NCI-H524 (cell line): Measurements from ENCODE around the gene WDHD1.
"Not testable (repeated sequence)": the region's sequence is repeated elsewhere in the genome, so short reads cannot be mapped to it uniquely, and the experiment has no call there.

Experiments
- DNase-seq, 2 experiments: peaks; one replicate each; lab custom pipeline; 2025; lab: John Stamatoyannopoulos, UW

WDHD1 gene

DNA sequence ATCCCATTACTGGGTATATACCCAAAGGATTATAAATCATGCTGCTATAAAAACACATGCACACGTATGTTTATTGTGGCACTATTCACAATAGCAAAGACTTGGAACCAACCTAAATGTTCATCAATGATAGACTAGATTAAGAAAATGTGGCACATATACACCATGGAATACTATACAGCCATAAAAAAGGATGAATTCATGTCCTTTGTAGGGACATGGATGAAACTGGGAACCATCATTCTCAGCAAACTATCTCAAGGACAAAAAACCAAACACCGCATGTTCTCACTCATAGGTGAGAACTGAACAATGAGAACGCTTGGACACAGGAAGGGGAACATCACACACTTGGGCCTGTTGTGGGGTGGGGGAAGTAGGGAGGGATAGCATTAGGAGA is 73.3 kb downstream of the WDHD1 start:
- DNase-seq, result not testable (repeated sequence)

DNA sequence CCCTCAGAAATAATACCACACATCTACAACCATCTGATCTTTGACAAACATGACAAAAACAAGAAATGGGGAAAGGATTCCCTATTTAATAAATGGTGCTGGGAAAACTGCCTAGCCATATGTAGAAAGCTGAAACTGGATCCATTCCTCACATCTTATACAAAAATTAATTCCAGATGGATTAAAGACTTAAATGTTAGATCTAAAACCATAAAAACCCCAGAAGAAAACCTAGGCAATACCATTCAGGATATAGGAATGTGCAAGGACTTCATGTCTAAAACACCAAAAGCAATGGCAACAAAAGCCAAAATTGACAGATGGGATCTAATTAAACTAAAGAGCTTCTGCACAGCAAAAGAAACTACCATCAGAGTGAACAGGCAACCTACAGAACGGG is 74.1 kb downstream of the WDHD1 start:
- not testable (repeated sequence) for DNase-seq

DNA sequence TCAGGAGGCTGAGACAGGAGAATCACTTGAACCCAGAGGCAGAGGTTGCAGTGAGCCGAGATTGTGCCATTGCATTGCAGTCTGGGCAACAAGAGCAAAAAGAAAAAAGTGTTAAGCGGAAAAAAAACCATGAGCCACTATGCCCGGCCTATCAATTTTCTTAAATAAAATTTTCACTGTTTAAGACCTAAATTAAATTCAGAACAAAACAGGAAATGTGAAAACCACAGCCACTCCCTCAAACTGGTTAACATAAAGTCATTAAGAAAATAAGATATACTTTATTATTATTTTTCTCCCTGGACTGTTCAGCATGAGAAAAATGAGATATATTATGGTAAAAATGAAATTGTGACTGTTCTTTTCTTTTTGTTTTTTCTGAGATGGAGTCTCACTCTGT is 79.7 kb downstream of the WDHD1 start:
- no peak for DNase-seq

DNA sequence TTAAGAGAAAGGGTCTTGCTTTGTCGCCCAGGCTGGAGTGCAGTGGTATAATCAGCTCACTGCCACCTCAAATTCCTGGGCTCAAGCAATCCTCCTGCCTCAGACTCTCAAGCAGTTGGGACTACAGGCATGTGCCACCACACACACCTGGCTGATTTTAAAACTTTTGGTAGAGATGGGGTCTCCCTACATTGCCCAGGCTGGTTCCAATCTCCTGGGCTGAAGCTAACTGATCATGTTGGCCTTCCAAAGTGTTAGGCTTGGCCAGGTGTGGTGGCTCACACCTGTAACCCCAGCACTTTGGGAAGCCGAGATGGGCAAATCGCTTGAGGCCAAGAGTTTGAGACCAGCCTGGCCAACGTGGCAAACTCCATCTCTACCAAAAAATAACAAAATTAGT is 80.4 kb downstream of the WDHD1 start:
- DNase-seq, result no peak

DNA sequence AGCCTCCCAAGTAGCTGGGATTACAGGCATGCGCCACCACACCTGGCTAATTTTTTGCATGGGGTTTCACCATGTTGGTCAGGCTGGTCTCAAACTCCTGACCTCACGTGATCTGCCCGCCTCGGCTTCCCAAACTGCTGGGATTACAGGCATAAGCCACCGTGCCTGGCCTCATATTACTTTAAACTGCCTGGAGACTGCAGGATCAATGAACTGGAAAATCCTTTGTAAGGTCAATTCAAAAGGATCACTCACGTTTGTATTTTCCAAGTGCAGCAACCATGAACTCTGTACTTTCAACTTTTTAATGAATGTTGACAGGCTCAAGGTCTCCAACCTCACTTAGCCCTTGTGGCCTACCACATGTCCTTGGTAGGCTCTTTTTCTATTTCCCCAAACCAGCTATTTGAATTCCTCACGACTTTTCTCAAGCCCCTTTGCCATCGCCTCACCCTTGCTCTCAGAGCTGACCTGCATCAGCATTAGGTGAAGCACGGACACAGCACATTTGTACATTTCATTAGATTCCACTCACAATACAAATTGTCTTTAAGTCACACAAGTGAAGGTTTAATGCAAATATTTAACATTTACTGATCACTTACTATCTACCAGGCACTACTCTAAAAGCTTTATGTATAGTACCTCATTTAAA is 82.0 kb downstream of the WDHD1 start:
- DNase-seq, result no peak

DNA sequence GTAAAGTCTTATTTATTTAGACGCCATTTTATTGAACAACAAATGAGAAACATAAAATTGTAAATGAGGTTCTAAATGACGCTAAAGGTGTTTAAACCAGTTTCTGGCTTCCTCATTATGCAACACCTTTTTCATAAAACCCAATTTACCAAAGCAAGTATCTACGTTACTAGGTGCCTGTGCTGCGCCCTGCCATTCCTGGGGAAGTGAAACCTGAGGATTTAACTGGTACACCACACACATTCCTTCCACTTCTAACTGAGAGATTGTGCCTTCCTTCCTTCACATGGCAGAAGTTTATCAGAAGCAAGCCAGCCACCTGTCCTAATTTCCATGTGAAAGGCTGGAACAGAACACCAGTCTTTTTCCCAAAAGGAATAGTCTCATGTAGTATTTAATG is 84.0 kb downstream of the WDHD1 start:
- DNase-seq, result no peak

DNA sequence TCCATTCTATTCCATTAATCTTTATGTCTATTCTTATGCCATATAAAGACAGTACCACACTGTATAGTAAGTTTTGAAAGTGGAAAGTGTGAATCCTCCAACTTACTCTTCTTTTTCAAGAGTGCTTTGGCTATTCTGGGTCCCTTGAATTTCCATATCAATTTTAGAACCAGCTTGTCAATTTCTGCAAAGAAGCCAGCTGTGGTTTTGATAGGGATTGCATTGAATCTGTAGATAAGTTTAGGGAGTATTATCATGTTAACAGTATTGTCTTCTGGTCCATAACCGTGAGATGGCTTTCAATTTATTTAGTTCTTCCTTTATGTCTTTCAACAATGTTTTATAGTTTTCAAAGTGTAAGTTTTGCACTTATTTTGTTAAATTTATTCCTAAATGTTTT is 90.1 kb downstream of the WDHD1 start:
- no peak for DNase-seq

DNA sequence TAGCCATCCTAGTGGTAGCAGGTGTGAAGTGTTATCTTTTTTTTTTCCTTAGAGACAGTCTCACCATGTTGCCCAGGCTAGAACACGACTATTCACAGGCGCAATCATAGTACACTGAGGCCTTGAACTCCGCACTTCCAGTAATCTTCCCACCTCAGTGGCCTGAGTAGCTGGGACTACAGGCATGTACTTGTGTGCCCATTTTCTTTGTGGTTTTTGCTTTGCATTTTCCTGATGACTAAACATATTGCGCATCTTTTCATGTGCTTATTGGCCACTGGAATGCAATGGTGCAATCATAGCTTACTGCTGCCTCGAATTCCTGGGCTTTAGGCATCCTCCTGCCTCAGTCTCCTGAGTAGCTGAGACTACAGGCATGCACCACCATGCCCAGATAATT is 90.9 kb downstream of the WDHD1 start:
- no peak for DNase-seq

DNA sequence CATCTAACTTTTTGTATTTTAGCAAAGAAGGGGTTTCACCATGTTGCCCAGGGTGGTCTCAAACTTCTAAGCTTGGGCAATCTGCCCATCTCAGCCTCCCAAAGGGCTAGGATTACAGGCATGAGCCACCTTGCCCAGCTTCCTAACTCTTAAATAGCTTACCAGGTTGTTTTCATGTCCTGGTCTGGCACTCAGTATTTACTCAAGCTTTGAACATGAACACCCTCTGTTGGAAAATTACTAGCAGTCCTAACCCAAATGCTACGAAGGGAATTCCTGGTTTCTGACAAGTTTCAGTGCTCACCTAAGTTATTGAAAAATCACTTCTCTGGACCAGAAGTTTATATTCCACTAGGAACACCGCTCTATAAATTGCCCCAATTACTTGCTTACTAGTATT is 91.8 kb downstream of the WDHD1 start:
- DNase-seq, result no peak

DNA sequence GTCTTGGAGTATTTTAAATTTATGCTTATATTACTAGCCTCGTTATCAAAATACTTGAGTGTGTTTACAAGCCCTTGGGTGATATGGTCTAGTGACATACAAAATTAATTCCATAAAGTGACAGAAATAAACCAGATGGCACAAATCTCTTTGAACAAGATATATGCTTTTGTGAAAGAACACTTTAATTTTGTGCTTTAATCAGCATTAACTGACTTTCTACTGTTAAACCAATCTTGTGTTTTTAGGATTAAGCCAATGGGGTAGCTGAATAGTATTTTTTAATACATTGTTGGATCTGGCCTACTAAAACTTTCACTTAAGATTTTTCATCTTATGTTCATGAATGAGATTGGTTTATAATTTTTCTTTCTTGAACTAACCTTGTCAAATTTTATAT is 93.9 kb downstream of the WDHD1 start:
- DNase-seq, result no peak

DNA sequence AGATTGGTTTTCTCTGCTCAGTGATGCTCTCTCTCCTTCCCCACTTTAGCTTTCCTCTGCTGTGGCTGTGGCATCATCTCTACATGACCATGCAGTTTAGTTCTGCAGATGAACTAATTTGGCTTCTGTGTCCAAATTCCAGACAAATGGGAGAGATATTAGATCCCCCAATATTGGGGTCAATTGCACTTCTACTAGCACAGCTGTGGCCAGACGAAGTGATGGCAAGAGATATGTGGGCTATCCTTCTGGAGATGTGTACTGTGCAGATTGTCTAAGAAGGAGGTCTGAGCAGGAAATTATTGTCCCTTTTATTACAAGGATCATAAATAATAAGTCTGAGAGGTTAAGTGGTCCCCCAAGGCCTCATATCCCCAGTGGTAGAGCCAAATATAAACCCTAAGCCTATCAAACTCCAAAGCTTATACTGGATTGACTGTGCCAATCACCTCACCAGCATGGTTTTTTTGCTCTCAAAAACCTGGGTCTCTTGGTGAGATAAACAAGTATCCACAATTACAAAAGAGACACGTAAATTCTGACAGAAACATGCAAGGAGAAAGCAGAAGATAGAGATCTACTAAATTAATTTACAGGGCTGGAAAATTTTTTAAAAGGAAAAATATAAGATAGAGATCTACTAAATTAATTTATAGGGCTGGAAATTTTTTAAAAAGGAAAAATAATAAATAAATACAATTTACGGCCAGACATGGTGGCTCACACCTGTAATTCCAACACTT is 95.1 kb downstream of the WDHD1 start:
- DNase-seq, result no peak

DNA sequence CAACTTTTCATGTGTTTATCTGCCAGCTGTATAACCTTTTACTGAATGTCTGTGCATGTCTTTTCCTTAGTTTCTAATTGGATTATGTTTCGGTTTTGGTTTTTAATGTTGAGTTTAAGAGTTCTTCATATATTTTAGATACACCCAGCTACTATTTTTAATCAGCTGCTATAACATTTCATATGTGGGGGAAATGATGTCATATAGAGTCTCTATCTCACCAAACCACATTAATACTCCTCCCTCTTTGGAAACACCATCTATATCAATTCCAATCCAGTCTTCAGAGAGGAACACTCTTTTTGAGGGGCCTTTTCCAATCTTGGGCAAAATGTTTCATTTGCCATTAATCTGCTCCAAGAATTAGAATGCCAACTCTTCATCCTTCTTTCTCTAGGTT is 95.8 kb downstream of the WDHD1 start:
- no peak for DNase-seq

DNA sequence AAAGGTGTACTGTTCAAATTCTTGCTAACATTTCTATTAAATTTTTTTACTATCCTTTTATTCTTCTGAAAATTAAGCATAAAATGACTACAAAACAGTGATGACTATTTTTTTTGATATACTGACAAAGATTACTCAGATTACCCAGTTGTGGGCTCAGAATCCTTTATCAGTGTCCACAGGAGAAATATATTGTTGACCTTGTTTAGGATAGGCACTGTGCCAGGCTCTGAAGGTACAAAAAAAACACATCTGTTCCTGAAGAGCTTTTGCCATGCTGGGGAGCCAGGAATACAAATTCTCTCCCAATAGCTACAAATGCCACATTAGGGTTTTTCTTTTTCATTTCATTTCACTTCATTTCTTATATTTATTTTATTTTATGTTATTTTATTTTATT is 97.3 kb downstream of the WDHD1 start:
- DNase-seq, result no peak

DNA sequence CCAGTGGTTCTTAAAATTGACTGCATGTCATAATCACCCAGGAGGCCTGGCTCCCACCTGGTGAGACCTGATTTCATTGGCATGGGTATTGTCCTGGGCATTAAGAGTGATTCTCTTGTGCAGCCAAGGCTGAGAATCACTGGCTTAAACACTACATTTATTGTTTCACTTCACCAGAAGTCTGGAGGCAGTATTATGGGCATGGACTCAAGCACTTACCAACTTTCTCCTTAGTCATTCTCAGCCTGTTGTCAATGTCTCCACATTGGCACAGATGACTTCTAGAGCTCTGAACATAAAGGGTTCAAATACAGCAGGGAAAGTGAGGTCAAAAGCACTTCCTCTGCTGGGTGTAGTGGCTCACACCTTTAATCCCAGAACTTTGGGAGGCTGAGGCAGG is 98.7 kb downstream of the WDHD1 start:
- no peak for DNase-seq

DNA sequence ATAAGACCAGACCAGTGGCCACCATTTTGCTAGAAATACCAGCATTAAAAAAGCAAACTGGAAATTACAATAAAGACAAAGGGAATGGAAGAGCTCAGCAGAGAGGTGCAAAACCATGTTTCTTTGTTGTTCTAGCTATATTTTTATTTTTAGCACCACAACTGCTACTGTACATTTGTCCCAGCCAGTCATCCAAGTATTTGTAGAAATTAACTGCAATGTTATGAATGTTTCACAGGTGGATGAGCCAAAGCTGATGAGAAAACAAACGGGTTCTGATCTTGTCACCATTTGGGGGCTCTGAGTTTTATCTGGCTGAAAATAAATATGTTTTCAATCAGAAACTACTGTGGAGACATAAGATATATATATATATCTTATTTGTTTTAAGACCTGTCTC is 99.3 kb downstream of the WDHD1 start:
- no peak for DNase-seq

DNA sequence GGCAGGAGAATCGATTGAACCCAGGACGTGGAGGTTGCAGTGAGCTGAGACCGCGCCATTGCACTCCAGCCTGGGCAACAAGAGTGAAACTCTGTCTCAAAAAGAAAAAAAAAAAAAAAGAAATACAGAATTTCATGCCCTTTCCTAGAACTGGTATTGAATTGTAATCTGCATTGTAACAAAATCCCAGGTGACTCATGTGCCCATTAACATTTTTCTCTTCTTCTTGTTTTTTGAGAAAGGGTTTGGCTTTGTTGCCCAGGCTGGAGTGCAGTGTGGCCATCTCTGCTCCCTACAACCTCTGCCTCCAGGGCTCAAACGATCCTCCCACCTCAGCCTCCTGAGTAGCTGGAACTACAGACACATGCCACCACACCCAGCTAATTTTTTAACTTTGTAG is 100.3 kb downstream of the WDHD1 start:
- not testable (repeated sequence) for DNase-seq

DNA sequence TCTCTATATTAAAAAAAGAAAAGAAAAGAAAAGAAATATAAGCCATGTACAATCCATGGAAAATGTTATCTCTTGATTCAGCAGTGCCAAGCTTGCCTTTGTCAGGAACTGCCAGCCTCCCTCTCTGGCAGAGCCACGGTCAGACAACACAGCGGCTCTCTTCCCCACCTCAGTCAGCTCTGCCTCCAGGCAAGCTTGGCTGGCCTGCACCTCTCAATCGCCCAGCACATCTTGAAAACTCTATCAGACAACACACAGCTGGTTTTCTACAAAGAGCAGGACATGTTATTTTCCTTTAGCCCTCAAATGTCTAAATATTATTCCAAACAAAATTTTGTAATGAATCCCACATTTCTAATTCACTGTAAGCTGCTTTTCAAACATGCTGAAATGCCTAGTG is 104.3 kb downstream of the WDHD1 start:
- DNase-seq, result no peak

DNA sequence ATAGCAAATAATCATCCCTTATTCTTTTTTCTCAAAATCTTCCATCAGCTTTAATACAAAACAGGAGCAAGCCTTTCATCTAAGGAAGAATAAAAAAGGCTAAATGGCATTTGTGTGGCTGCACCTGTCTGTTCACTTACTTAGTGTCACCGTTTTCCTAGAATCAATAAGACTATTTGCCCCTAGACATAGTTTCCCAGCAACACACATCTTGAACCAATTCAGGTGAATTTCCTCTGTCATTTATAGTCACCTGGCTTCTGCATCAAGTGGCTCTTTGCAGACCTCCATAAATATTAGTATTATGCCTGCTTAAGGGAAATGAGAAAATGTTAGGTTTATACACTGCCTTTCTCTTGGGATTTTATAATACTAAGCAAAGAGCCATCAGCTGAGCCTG is 106.8 kb downstream of the WDHD1 start:
- no peak for DNase-seq

DNA sequence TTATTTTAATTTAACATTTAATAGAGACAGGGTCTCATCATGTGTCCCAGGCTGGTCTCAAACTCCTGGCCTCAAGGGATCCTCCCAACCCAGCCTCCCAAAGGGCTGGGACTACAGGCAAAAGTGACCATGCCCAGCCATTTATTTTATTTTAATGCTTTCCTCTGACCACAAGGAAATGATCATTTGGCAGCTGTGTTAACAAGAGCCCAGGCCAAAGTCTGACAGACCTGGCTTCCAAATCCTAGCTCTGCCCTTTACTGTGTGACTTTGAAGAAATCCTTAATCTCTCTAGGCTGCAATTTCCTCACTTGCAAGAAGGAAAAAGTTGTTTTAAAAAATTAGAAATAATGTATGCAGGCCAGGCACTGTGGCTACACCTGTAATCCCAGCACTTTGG is 107.6 kb downstream of the WDHD1 start:
- no peak for DNase-seq

DNA sequence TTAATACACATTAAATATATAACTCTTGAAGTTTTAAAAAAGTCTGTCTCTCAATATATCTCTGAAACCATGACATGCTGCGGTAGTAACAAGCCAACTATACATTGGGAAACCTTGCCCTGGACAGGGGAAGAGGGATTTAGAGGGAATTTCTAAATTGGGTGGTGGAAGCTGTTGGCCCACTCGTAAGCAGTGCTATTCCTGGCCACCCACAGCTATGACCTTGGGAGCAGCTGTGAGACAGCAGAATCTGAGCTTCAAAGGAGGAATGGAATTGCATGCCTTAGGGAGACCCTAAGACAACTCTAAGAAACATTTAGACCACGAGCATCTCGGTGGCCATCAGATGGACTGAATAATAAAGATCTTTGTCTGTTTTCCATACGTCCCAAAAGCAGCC is 108.5 kb downstream of the WDHD1 start:
- no peak for DNase-seq

DNA sequence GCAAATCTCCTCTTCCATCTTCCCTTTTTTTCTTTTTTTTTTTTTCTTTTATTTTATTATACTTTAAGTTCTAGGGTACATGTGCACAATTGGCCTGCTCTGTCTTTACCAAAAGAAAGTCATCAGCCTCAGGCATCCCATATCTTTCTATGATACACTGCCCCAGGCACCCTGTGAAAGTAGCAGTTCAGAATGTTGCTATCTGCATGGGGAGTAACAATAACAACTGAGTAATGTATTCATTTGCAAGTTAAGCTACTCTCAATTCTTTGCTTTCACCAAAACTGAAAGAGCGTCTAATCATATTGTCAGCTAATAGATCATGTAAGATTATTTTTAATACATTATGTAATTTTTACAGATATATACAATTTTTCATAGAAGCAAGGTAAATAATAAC is 110.8 kb downstream of the WDHD1 start:
- no peak for DNase-seq

DNA sequence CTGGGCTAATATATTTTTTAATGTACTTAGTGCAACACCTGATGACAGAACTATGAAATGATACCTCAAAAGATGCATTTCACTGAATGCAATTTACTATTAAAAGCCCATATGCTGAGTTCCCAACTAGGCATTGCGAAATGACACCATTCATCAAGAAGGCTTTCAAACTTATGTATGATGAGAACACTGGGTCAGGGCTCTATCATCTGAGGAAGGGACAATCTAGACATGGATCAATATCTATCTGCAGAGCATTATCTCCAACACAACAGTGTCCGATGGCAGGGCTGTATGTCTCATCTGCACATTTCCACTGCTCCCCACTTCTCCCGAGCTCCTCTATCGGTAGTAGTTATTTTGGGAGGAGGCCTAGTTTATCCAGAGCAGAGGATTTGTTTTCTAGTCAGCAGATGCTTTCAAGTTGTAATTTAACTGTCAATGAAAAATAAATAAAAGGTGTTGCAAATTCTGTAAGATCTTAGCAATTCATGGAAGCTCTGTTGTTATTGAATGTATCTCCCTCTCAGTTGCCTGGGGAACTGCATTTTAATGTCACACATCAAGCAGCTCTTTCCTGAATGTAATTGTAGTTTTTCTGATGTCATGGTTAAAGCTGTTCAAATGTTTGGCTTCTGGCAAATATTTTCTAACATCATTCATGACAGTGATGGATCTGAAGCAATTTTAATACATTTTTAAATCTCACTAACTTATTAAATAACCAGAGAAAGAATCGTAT is 116.9 kb downstream of the WDHD1 start:
- no peak for DNase-seq

DNA sequence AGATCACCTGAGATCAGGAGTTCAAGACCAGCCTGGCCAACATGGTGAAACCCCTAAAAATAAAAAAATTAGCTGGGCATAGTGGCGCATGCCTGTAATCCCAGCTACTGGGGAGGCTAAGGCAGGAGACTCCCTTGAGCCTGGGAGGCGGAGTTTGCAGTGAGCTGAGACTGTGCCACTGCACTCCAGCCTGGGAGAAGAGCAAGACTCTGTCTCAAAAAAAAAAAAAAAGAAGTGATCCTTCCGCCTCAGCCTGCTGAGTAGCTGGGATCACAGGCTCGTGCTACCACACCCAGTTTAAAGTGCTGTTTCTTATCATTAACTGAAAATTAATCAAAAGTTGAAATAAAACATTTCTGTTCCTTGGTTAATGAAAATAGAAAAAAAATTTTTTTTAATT is 117.9 kb downstream of the WDHD1 start:
- not testable (repeated sequence) for DNase-seq
